GM19025 (cell line): ENCODE measurements around the gene AMER2.
"Not testable (repeated sequence)": the region's sequence is repeated elsewhere in the genome, so short reads cannot be mapped to it uniquely, and the experiment has no call there.

Experiments used
- ATAC-seq: cut with Tn5 transposase; IDR thresholded peaks from one replicate; pipeline ENCODE4 v1.9.1; 2021; ENCODE audit warnings: mild to moderate bottlenecking, low read depth, moderate library complexity; ENCODE audit not compliant: unreplicated experiment

AMER2 gene

DNA sequence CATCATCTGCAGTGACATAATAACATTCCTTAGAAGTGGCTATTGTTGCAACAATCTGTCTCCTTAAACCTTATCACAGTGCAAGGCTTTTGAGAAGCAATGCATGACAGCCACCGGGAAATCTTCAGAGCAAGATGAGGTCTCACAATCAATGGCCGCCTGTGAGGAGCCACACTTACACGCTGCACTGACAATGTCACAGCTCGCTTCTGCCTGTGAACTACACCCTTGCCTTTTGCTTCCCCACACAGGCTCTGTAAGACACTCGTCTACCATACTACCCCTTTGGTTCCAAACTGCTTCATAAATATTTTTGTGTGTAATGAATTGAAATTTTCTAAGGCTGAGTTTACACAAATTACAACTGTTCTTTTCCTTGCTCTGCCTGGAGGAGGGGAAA, 6.9 kb downstream of the AMER2 start:
- not testable (repeated sequence) for ATAC-seq

DNA sequence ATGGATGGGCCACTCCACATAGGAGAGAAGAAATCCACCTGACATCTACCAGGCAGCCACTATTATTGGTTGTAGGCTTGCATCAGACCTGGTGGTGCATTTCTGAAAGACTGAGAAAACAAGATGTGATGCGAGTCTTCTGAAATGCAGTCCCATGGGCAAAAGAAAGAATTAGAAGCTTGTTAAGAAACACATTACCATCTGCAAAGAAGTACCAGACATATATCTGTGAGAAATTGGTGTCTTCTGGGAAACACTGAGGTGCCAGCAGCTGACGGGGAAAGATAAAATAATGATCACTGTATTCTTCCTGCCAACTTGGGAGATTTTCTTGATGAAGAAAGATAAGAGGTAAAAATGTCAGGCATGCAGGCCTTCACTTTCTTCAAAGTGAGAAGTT, 14.4 kb downstream of the AMER2 start:
- no peak for ATAC-seq

GRCh38 chr13:25153736-25154135, 18.4 kb downstream of the AMER2 start:
- ATAC-seq = no peak

DNA sequence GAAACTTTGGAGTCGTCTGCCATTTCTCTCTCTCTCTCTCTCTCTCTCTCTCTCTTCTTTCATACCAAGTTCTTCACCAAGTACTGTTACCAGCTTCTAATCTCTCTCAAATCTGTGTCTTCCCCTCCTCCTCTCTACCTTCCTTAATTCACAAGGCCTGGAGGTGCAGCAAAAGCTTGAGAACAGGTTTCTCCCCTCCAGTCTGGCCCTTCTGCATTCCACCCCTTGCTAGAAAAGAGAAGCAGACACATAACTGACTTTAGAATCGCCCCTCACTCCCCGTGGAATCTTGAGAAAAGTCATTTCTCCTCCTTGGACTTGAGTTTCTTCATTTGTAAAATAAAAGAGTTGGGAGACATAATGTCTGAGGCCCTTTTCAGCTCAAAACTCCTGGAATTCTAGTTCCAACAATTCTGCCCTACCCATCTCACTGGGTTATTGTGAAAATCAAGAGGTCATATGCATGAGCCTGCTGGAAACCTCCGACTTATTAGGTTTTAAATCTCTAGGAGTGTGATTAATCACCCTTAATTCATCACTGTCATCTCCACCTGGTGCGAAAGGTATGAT, 20.4 kb downstream of the AMER2 start:
- ATAC-seq = no peak

- ATAC-seq = no peak
Observed at GRCh38 chr13:25149711-25150110, 22.4 kb downstream of the AMER2 start.

GRCh38 chr13:25148402-25148771, 23.7 kb downstream of the AMER2 start:
- no peak for ATAC-seq

DNA sequence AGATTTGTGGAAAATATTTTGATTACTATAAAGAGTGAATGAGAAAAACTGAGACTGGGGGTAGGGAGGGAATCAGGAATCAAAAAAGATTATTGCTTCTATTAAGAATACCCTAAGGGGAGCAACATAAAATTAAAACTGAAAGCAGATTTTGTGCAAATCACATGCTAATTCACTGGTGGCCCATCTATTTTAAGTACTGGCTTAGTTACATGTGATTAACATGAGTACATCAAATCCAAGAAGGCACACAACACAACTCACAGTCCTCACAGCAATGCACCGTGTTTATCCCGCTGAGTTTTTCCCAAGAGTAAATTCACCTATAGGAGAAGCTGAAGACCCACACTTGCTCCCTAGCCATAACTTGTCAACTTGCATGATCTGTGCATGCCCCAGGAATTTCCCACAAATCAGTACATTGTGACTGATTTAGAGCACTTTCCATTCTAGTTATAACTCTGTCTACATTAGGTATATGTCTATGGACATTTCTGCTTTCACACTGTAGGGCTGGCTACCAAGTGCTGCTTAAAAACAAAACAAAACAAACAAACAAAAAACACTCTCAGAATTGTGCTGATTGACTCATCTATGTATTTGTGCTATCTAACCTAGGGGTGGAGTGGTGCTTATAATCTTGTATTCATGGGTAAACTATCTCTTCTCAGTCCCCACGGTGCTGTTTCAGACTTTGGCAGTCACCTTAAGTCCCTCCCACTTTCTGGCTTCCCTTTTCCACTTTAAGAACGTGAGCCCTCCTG, 24.3 kb downstream of the AMER2 start:
- ATAC-seq = no peak

- ATAC-seq = no peak
Observed at GRCh38 chr13:25143706-25144105, 28.4 kb downstream of the AMER2 start.

- ATAC-seq = no peak
Observed at GRCh38 chr13:25141042-25141441, 31.0 kb downstream of the AMER2 start.

DNA sequence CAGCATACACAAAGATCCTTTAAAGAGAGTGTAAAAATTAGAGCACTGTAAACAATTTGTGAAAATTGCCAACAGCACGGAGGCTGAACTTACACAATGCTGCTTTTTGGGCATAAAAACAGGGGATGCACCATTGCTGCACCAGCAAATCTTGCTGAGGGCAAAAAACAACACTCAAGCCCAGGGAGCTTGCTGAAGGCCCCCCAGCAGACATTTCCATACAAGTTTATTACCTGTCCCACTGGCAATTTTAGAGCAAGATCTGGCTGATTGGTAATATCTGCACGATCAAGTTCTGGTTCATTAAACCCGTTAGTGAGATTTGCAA, 34.3 kb downstream of the AMER2 start:
- ATAC-seq = no peak

DNA sequence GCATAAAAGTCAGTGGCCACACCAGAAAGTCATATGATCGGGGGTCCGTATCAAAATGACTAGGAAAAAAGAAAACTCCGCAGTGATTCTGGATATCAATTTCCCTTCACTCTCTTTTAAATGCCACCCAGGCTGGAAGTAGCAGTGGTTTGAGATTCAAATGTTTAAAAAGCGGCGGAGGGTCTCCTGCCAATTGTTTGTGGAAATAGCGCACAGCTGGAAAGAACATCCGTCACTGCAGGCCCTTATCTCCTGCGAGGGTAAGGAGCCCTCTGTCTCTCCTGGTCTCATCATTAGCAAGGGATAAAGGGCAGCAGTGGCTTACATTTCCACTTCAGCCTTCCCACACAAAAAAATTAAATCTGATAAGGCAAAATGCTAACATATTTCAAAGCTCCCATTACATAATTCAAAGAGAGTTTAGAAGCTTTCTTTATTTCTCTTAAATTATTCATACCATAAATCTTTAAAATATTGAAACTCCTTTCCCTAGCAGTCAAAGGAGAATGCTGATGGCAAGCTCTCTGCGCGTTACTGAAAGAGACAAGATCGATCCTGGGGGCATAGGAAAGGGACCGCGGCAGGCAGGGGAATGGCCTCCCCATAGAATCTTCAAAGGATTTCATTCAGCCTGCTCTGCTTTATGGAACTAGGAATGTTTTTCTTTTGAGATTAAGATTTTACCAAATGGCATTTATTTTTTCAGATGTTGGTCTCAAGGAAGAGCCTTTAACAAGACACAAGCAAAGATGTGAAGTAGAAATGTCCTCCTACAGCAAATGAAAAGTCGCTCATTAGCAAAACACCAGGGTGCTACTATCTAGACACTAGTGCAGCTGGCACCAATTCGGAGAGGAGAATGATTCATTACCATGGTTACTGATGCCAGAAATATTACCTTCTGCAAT, 35.0 kb downstream of the AMER2 start:
- ATAC-seq = no peak

DNA sequence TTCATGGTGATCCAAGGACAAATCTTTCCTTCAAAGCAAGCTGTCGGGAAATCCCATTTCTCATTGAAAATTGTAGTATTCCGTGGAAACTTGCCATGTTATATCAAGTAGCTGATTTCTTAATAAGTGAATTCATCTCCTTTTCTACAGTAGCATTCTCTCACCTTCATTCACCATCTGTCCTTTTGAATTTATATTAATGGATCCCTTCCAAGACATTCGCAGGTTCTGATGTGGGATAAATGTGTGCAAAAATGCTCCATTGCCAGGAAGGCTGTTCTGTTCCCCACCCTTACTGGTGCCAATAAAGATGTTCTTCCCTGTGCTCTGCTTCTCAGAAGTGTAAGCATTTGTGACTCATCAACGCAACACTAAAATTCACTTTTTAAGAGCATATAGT, 36.2 kb downstream of the AMER2 start:
- no peak for ATAC-seq

DNA sequence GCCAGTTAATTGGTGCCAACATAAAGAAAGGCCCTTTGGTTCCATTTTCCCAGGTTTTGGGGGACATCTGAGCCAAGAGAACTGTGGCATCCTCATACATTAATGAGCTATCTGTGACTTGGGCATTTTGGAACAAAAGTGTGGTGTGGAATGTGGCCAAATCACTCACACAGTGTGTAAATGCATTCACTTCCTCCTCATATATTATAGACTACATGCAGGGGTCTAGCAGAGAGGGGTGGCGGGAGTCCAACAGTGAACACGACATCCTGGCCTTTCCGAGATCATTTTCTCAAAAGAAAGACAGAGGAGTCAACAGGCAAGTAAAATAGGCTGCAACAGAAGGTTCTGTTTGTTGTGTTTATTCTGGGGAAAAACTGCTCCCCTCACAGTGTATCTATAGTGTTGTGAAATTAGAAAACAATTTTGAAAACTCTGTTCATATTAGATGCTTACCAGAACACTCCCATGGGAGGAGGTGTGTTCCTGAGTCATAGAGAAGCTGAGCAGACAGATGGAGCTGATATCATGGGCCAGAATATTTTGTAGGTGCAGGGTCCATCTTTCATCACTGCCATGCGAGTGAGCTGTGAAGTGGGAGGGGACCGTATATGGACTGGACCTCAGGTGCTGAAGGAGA, 39.2 kb downstream of the AMER2 start:
- no peak for ATAC-seq

- no peak for ATAC-seq
Observed at GRCh38 chr13:25131881-25132420, 40.1 kb downstream of the AMER2 start.

- no peak for ATAC-seq
Observed at GRCh38 chr13:25130944-25131343, 41.1 kb downstream of the AMER2 start.

- no peak for ATAC-seq
Observed at GRCh38 chr13:25118378-25118905, 53.6 kb downstream of the AMER2 start.

- ATAC-seq = no peak
Observed at GRCh38 chr13:25117312-25117711, 54.8 kb downstream of the AMER2 start.

- no peak for ATAC-seq
Observed at GRCh38 chr13:25116044-25116443, 56.0 kb downstream of the AMER2 start.

- no peak for ATAC-seq
Observed at GRCh38 chr13:25114220-25114619, 57.9 kb downstream of the AMER2 start.

DNA sequence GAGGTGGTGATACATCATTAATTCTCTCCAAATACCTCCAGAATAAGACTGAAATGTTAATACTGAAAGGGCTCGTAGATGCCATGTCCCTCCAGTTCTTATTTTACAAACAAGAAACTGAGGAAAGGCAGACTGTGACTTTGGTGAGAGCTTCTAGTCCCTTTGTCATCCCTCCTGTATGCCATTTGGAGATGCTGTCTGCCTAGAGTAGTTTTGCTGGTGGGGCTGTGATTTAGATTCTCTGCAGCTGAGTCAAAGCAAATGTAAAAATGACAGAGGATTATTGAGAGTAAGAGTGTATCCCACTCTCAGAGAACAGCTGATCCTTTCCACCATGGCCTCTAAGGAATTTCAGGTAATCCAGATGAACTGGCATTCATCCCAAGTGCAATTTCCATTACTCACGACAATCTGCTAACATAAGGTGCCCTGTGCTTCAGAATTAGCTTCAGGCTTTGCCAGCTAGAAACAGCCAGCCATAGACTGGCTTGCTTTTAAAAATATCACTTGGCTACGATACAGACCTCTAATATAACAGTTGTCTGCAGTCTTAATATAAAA, 59.3 kb downstream of the AMER2 start:
- ATAC-seq = no peak
